DOHH2 (cell line): Measurements from ENCODE around the gene ADAMTS16.

Source experiments
- H3F3A ChIP-seq: fragments of 200-600 bp; sonication (generic), shearing (Covaris generic); 2 replicates; pipeline ENCODE4 v1.6.0; 2016; ENCODE audit warnings: antibody characterized with exemption, mild to moderate bottlenecking; ENCODE audit not compliant: control insufficient read depth, insufficient read depth
- H3K27ac ChIP-seq: fragments of 200-600 bp; sonication (generic); 2 replicates; pipeline ENCODE4 v1.5.1; 2014; ENCODE audit warnings: low read depth, mild to moderate bottlenecking, low read length, moderate library complexity
- H3K27me3 ChIP-seq: fragments of 200-600 bp; sonication (generic); 2 replicates; pipeline ENCODE4 v1.6.1; 2014; ENCODE audit warnings: mild to moderate bottlenecking, low read length, mixed read lengths; ENCODE audit not compliant: control insufficient read depth
- H3K36me3 ChIP-seq: fragments of 200-600 bp; sonication (generic); 2 replicates; pipeline ENCODE4 v1.6.1; 2014; ENCODE audit warnings: mild to moderate bottlenecking, low read length, moderate library complexity, mixed read lengths; ENCODE audit not compliant: control insufficient read depth
- H3K4me1 ChIP-seq: fragments of 200-600 bp; sonication (generic); 2 replicates; pipeline ENCODE4 v1.6.1; 2014; ENCODE audit warnings: mild to moderate bottlenecking, low read length, mixed read lengths; ENCODE audit not compliant: control insufficient read depth
- H3K4me2 ChIP-seq: fragments of 200-600 bp; sonication (generic); 2 replicates; pipeline ENCODE4 v1.6.0; 2014; ENCODE audit warnings: mild to moderate bottlenecking, low read length, moderate library complexity
- H3K4me3 ChIP-seq: fragments of 200-600 bp; sonication (generic); 2 replicates; pipeline ENCODE4 v1.5.1; 2014; ENCODE audit warnings: mild to moderate bottlenecking, low read length, mixed read lengths
- H3K79me2 ChIP-seq: fragments of 200-600 bp; sonication (generic); 2 replicates; pipeline ENCODE4 v1.6.1; 2014; ENCODE audit warnings: mild to moderate bottlenecking, low read length, mixed read lengths; ENCODE audit not compliant: control insufficient read depth
- H3K9me2 ChIP-seq: fragments of 200-600 bp; sonication (generic); replicated peaks from 2 replicates; pipeline ENCODE4 v1.6.1; 2014; ENCODE audit warnings: mild to moderate bottlenecking, low read length, mixed read lengths; ENCODE audit not compliant: control insufficient read depth
- H3K9me3 ChIP-seq: fragments of 200-600 bp; sonication (generic); 2 replicates; pipeline ENCODE4 v1.6.1; 2014; ENCODE audit warnings: antibody characterized with exemption, low read length, mixed read lengths; ENCODE audit not compliant: control insufficient read depth, insufficient read depth
- H4K20me1 ChIP-seq: fragments of 200-600 bp; sonication (generic); 2 replicates; pipeline ENCODE4 v1.6.0; 2014; ENCODE audit warnings: low read depth, mild to moderate bottlenecking, antibody characterized with exemption, low read length, moderate library complexity; ENCODE audit not compliant: control insufficient read depth, insufficient read depth
- CTCF ChIP-seq: fragments of 200-600 bp; sonication (generic); IDR thresholded peaks from one replicate; pipeline ENCODE4 v1.5.1; 2014; ENCODE audit warnings: antibody characterized with exemption, mild to moderate bottlenecking, low read depth, low read length; ENCODE audit not compliant: poor library complexity, severe bottlenecking
- EZH2phosphoT487 ChIP-seq: fragments of 200-600 bp; sonication (generic); IDR thresholded peaks from 2 replicates; pipeline ENCODE4 v1.6.1; 2017; ENCODE audit warnings: borderline replicate concordance, mild to moderate bottlenecking, antibody characterized with exemption, low read length, moderate library complexity, mixed read lengths

The ADAMTS16 gene

GRCh38 chr5:5219541-5219940 is 79.4 kb downstream of the ADAMTS16 start:
- Histone ChIP-seq H3K27ac (no peak overlapping the region), H3F3A (no peaks in the 10 kb centered on the region), H3K79me2 (no peaks in the 10 kb centered on the region), H4K20me1 (no peaks in the 10 kb centered on the region), H3K4me3 (no peak overlapping the region), H3K27me3 (no peaks in the 10 kb centered on the region), H3K4me1 (no peaks in the 10 kb centered on the region), H3K36me3 (no peaks in the 10 kb centered on the region), H3K9me2 (no peaks in the 10 kb centered on the region; the same call in 1 of the 2 replicates), H3K4me2 (no peak overlapping the region), H3K9me3 (no peaks in the 10 kb centered on the region)
- no peak for TF ChIP-seq EZH2phosphoT487
- TF ChIP-seq CTCF: no peak

- Histone ChIP-seq H3K4me1 (no peaks in the 10 kb centered on the region), H3K4me3 (no peak overlapping the region), H4K20me1 (no peaks in the 10 kb centered on the region), H3K36me3 (no peaks in the 10 kb centered on the region), H3K9me3 (no peaks in the 10 kb centered on the region), H3F3A (no peaks in the 10 kb centered on the region), H3K4me2 (no peak overlapping the region), H3K27me3 (no peaks in the 10 kb centered on the region), H3K27ac (no peak overlapping the region), H3K79me2 (no peaks in the 10 kb centered on the region), H3K9me2 (no peaks in the 10 kb centered on the region; the same call in 1 of the 2 replicates)
- TF ChIP-seq CTCF: no peak
- TF ChIP-seq EZH2phosphoT487: no peak
These were observed 80.9 kb downstream of the ADAMTS16 start for GRCh38 chr5:5220901-5221631.

GRCh38 chr5:5221724-5222123 is 81.6 kb downstream of the ADAMTS16 start:
- Histone ChIP-seq H3K4me1 (no peaks in the 10 kb centered on the region), H3K36me3 (no peaks in the 10 kb centered on the region), H3K79me2 (no peaks in the 10 kb centered on the region), H3K9me2 (no peaks in the 10 kb centered on the region; the same call in 1 of the 2 replicates), H3K27me3 (no peaks in the 10 kb centered on the region), H3K9me3 (no peaks in the 10 kb centered on the region), H3K4me2 (no peak overlapping the region), H4K20me1 (no peaks in the 10 kb centered on the region), H3K27ac (no peak overlapping the region), H3K4me3 (no peak overlapping the region), H3F3A (no peaks in the 10 kb centered on the region)
- TF ChIP-seq CTCF (no peak), EZH2phosphoT487 (no peak)
